Smooth muscle cell (in vitro differentiated cells): ENCODE data around the gene PPM1L. TPM values are rescaled to one million over a fixed set of nuclear protein-coding genes. Genes with fewer than 3 reads are reported as not detected.

Experiments
- DNase-seq: peaks from one replicate; lab custom pipeline; 2025; ENCODE audit not compliant: unreplicated experiment; lab: John Stamatoyannopoulos, UW
- H2AFZ ChIP-seq: fragments of 200-600 bp; sonication (generic); 2 replicates; pipeline ENCODE4 v1.6.0; 2016; ENCODE audit warnings: antibody characterized with exemption, low read depth, mild to moderate bottlenecking
- H3F3A ChIP-seq: fragments of 200-600 bp; sonication (generic); 2 replicates; pipeline ENCODE4 v1.6.0; 2017; ENCODE audit warnings: antibody characterized with exemption, low read depth
- H3K27ac ChIP-seq: fragments of 200-600 bp; sonication (generic); 2 replicates; pipeline ENCODE4 v1.5.1; 2016; ENCODE audit warnings: low read depth, mild to moderate bottlenecking
- H3K27me3 ChIP-seq: fragments of 200-600 bp; sonication (generic); 2 replicates; pipeline ENCODE4 v1.6.1; 2016; ENCODE audit warnings: low read depth, mild to moderate bottlenecking
- H3K36me3 ChIP-seq: fragments of 200-600 bp; sonication (generic); 2 replicates; pipeline ENCODE4 v1.5.1; 2016; ENCODE audit warnings: low read depth
- H3K4me1 ChIP-seq: fragments of 200-600 bp; sonication (generic); 2 replicates; pipeline ENCODE4 v1.5.1; 2016; ENCODE audit warnings: low read depth
- H3K4me2 ChIP-seq: fragments of 200-600 bp; sonication (generic); 2 replicates; pipeline ENCODE4 v1.6.0; 2016; ENCODE audit warnings: mild to moderate bottlenecking
- H3K4me3 ChIP-seq: fragments of 200-600 bp; sonication (generic); 2 replicates; pipeline ENCODE4 v1.5.1; 2016; ENCODE audit warnings: mild to moderate bottlenecking
- H3K79me2 ChIP-seq: fragments of 200-600 bp; sonication (generic); 2 replicates; pipeline ENCODE4 v1.6.0; 2016; ENCODE audit warnings: low read depth, mild to moderate bottlenecking
- H3K9ac ChIP-seq: fragments of 200-600 bp; sonication (generic); 2 replicates; pipeline ENCODE4 v1.6.0; 2016; ENCODE audit warnings: low read depth
- H3K9me3 ChIP-seq: fragments of 200-600 bp; sonication (generic); replicated peaks from 2 replicates; pipeline ENCODE4 v1.5.1; 2016; ENCODE audit warnings: low read depth
- H4K20me1 ChIP-seq: fragments of 200-600 bp; sonication (generic); 2 replicates; pipeline ENCODE4 v1.6.0; 2016; ENCODE audit warnings: low read depth
- CTCF ChIP-seq: fragments of 200-600 bp; sonication (generic); IDR thresholded peaks from 2 replicates; pipeline ENCODE4 v1.5.1; 2017; ENCODE audit warnings: borderline replicate concordance, mild to moderate bottlenecking, antibody characterized with exemption; ENCODE audit not compliant: insufficient read depth, poor library complexity, severe bottlenecking
- WGBS: methylation state at CpG from one replicate; pipeline ENCODE4 v1.1.7; 2016; ENCODE audit warnings: low lambda C conversion rate; 5-methylcytosine and 5-hydroxymethylcytosine counted together
- polyA plus RNA-seq: library from polyadenylated mRNA; unstranded; fragments of >200 nt; fragmentation: Nextera tagmentation; extraction: Ambion mirVana; gene quantifications from 2 replicates; pipeline ENCODE4 v1.2.1, GENCODE V29; 2016
- total RNA-seq: library from RNA; depleted of rRNA; stranded (reverse); fragments of >200 nt; gene quantifications from 2 replicates; pipeline ENCODE4 v1.2.3, GENCODE V29; 2014

Gene PPM1L
- total and polyA plus RNA-seq, 2 experiments from 2014 or later = 0.14 to 1.9 TPM

DNA sequence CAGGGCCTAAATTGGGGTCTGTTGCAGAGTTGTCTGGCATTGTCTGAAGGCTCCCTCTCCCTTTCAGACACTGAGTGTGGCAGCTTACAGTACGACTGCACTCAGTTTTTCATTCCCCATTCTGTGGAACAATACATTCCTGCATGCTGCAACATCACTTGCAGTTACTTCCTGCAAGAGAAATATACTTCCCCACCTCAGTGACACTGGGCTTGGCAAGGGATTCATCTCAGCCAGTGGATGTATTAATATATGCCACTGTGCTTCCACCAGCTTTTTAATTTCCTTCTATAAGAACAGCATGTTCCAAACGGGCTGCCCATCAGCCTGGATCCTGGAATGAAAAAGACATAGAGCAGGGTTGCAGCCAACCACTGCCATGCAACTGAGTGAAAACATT is 326.0 kb downstream of the PPM1L start:
- no peak for DNase-seq
- no peaks in the 10 kb centered on the region for H3K4me1 ChIP-seq
- WGBS = 80% methylated on average over 2 of the region's 2 CpGs
- no peaks in the 10 kb centered on the region for H3K9me3 ChIP-seq
- no peak overlapping the region for H3K4me2 ChIP-seq
- no peaks in the 10 kb centered on the region for H4K20me1 ChIP-seq
- H3F3A ChIP-seq = no peaks in the 10 kb centered on the region
- no peak overlapping the region for H3K9ac ChIP-seq
- no peak for TF ChIP-seq CTCF
- no peaks in the 10 kb centered on the region for H3K79me2 ChIP-seq
- H3K27me3 ChIP-seq = no peaks in the 10 kb centered on the region
- H3K36me3 ChIP-seq = no peaks in the 10 kb centered on the region
- H3K4me3 ChIP-seq = no peak overlapping the region
- no peak overlapping the region for H3K27ac ChIP-seq
- no peak overlapping the region for H2AFZ ChIP-seq

- no peak overlapping the region for H3K4me2 ChIP-seq
- no peak overlapping the region for H3K4me3 ChIP-seq
- H2AFZ ChIP-seq = no peak overlapping the region
- H3K27ac ChIP-seq = no peak overlapping the region
- H3K9ac ChIP-seq = no peak overlapping the region
- no peak for DNase-seq
- H3K27me3 ChIP-seq = no peaks in the 10 kb centered on the region
- no peak for TF ChIP-seq CTCF
- H4K20me1 ChIP-seq = no peaks in the 10 kb centered on the region
- no peaks in the 10 kb centered on the region for H3F3A ChIP-seq
- WGBS = 93% methylated on average over 1 of the region's 1 CpG
- H3K4me1 ChIP-seq = no peaks in the 10 kb centered on the region
- H3K9me3 ChIP-seq = no peaks in the 10 kb centered on the region
- H3K36me3 ChIP-seq = no peaks in the 10 kb centered on the region
- no peaks in the 10 kb centered on the region for H3K79me2 ChIP-seq
Observed at GRCh38 chr3:161083131-161083530, 327.1 kb downstream of the PPM1L start.

DNA sequence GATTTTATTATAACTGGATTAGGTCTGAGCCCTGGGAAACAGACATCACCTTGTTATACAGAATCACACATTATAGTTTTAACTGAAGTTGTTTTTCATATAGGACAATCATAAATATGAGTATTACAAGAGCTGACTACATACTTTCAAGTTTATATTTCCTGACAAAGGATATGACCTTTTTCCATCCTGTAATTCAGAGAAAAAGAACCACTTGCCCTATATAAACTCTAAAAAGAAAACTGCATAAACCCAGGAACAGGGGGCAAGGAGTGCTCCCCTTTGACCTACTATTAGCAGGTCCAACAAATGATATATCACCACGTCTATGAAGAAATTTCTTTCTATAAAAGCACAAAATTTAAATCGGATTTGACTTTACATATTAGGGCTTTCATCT is 328.2 kb downstream of the PPM1L start:
- no peaks in the 10 kb centered on the region for H3K9me3 ChIP-seq
- H3F3A ChIP-seq = no peaks in the 10 kb centered on the region
- no peaks in the 10 kb centered on the region for H3K4me1 ChIP-seq
- no peak overlapping the region for H3K4me3 ChIP-seq
- no peak overlapping the region for H3K27ac ChIP-seq
- H3K27me3 ChIP-seq = no peaks in the 10 kb centered on the region
- no peak overlapping the region for H2AFZ ChIP-seq
- no peak for DNase-seq
- no peaks in the 10 kb centered on the region for H3K79me2 ChIP-seq
- WGBS = 85% methylated on average over 2 of the region's 2 CpGs
- no peak overlapping the region for H3K4me2 ChIP-seq
- H4K20me1 ChIP-seq = no peaks in the 10 kb centered on the region
- TF ChIP-seq CTCF = no peak
- no peaks in the 10 kb centered on the region for H3K36me3 ChIP-seq
- H3K9ac ChIP-seq = no peak overlapping the region

GRCh38 chr3:161093895-161094294 is 337.9 kb downstream of the PPM1L start:
- no peaks in the 10 kb centered on the region for H3K79me2 ChIP-seq
- no peak overlapping the region for H3K4me3 ChIP-seq
- H3F3A ChIP-seq = no peaks in the 10 kb centered on the region
- TF ChIP-seq CTCF = no peak
- H3K27ac ChIP-seq = no peak overlapping the region
- no peaks in the 10 kb centered on the region for H3K27me3 ChIP-seq
- no peaks in the 10 kb centered on the region for H4K20me1 ChIP-seq
- H3K4me2 ChIP-seq = no peak overlapping the region
- no peaks in the 10 kb centered on the region for H3K9me3 ChIP-seq
- no peaks in the 10 kb centered on the region for H3K4me1 ChIP-seq
- no peak overlapping the region for H3K9ac ChIP-seq
- H2AFZ ChIP-seq = no peak overlapping the region
- DNase-seq = no peak
- no peaks in the 10 kb centered on the region for H3K36me3 ChIP-seq
